Measurements from ENCODE around the gene GNG4.

DNA sequence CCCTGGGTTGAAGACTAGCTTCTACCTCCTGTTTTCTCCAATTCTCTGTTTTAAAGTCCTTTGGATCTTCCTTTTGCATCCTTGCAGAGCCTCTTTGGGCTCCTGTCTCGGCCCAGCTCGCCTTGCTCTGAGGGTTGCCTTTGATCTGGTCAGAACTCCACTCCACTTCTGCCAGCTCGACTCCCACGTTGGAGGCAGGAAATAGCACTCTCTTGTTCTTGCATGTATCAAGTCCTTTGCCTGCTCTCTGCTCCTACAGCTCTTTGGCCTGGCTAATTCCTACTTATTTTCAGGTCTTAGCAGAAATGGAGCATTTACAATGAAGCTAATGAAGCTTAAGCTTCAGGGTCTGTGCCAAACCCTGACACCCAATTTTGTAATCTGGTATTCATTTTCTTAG is 124.3 kb downstream of the GNG4 start:
- TF ChIP-seq CTCF (conservative IDR thresholded peaks at IDR 0.05; ENCODE audit: low read length) (no peak), EZH2phosphoT487 (IDR thresholded peaks at IDR 0.05; ENCODE audit: borderline replicate concordance, low read depth, low read length) (no peak)

Data from OCI-LY7 (cell line).